HCT116 (cell line): ENCODE results near the gene LRBA. TPM values are rescaled to one million over a fixed set of nuclear protein-coding genes. Genes with fewer than 3 reads are reported as not detected.

Experiments used
- ATAC-seq: fragments of 200-7000 bp; cut with Tn5 transposase; 2 replicates; pipeline ENCODE4 v1.9.1; 2020; ENCODE audit warnings: mild to moderate bottlenecking, moderate library complexity
- BruUV-seq: library from RNA; stranded (reverse); fragments of 400-500 nt; replicated peaks from 2 replicates; lab custom pipeline; 2021; lab: Mats Ljungman, UMichigan
- CTCF ChIA-PET: fragments of 300-600 bp; sonication (Branson Sonifier 250); formaldehyde crosslinking; loops from one replicate; lab custom pipeline; 2021; ENCODE audit warnings: antibody characterized with exemption; lab: Charles Lee
- POLR2A ChIA-PET: fragments of 300-600, 350-600 bp; sonication (Branson Sonifier 250); formaldehyde crosslinking; loops from one replicate; lab custom pipeline; 2021; ENCODE audit warnings: antibody characterized with exemption; lab: Charles Lee
- RAD21 ChIA-PET, 2 experiments: fragments of 300-600 bp; sonication (Branson Sonifier 250); formaldehyde crosslinking; loops; one replicate each; lab custom pipeline; 2023; ENCODE audit warnings: low total read pairs in 2 of 2; ENCODE audit not compliant: uncharacterized antibody in 2 of 2, unreplicated experiment in 2 of 2, low non-redundant PET in 1 of 2; lab: Charles Lee
- DNase-seq: peaks from one replicate; pipeline ENCODE4 v3.0.0-alpha.2; 2010; ENCODE audit warnings: low read depth, low spot score
- H2AFZ ChIP-seq: fragments of 200-600 bp; shearing (Covaris generic), sonication (generic); 2 replicates; pipeline ENCODE4 v1.6.1; 2017; ENCODE audit warnings: low read depth, mixed run types, mixed read lengths, antibody characterized with exemption, low read length; ENCODE audit not compliant: poor library complexity, severe bottlenecking
- H3K27ac ChIP-seq: 2 replicates; pipeline ENCODE4 v1.5.1; 2012; ENCODE audit warnings: low read depth, low read length
- H3K27me3 ChIP-seq: fragments of 200-600 bp; sonication (generic); 2 replicates; pipeline ENCODE4 v1.6.1; 2016; ENCODE audit warnings: mixed run types, low read length, mixed read lengths; ENCODE audit not compliant: insufficient read depth
- H3K36me3 ChIP-seq, 2 experiments: fragments of 200-500 bp in 1 of 2; fragments of 200-600 bp in 1 of 2; sonication (Bioruptor generic) in 1 of 2; sonication (generic) in 1 of 2; 2 replicates each; pipeline versions ENCODE4 v1.5.1 to v1.6.1; 2014 to 2016; ENCODE audit warnings: low read length in 2 of 2, inconsistent platforms in 1 of 2, mixed read lengths in 1 of 2, mixed run types in 1 of 2; ENCODE audit not compliant: insufficient read depth in 2 of 2, control insufficient read depth in 1 of 2
- H3K4me1 ChIP-seq, 2 experiments: fragments of 200-600 bp in 1 of 2; sonication (generic) in 1 of 2; 2 replicates each; pipeline versions ENCODE4 v1.5.1 to v1.6.1; 2012 to 2017; ENCODE audit warnings: low read length in 2 of 2, inconsistent platforms in 1 of 2, mild to moderate bottlenecking in 1 of 2, mixed read lengths in 1 of 2, mixed run types in 1 of 2, moderate library complexity in 1 of 2; ENCODE audit not compliant: insufficient read depth in 2 of 2, control insufficient read depth in 1 of 2
- H3K4me2 ChIP-seq: fragments of 200-600 bp; sonication (generic); 2 replicates; pipeline ENCODE4 v1.6.1; 2017; ENCODE audit warnings: mixed run types, low read length, mixed read lengths
- H3K4me3 ChIP-seq, 2 experiments: fragments of 200-600 bp in 1 of 2; sonication (generic) in 1 of 2; replicated peaks in 1 of 2; 2 replicates each; pipeline ENCODE4 v1.5.1; 2011 to 2016; ENCODE audit warnings: low read length in 2 of 2, control low read depth in 1 of 2, low read depth in 1 of 2, mild to moderate bottlenecking in 1 of 2, mixed read lengths in 1 of 2, mixed run types in 1 of 2
- H3K79me2 ChIP-seq: fragments of 200-600 bp; sonication (generic); 2 replicates; pipeline ENCODE4 v1.6.1; 2017; ENCODE audit warnings: mild to moderate bottlenecking, mixed run types, low read length, moderate library complexity, mixed read lengths; ENCODE audit not compliant: insufficient read depth
- H3K9ac ChIP-seq: fragments of 200-600 bp; sonication (generic); 2 replicates; pipeline ENCODE4 v1.6.1; 2016; ENCODE audit warnings: low read length, mixed read lengths
- H3K9me2 ChIP-seq: fragments of 200-600 bp; sonication (generic), shearing (Covaris generic); 2 replicates; pipeline ENCODE4 v1.6.1; 2017; ENCODE audit warnings: mixed run types, mild to moderate bottlenecking, moderate library complexity; ENCODE audit not compliant: insufficient read depth
- H3K9me3 ChIP-seq, 2 experiments: fragments of 200-500 bp in 1 of 2; fragments of 200-600 bp in 1 of 2; sonication (Bioruptor generic) in 1 of 2; sonication (generic) in 1 of 2; 2 replicates each; pipeline ENCODE4 v1.6.1; 2014 to 2017; ENCODE audit warnings: low read length in 2 of 2, mixed read lengths in 2 of 2, inconsistent platforms in 1 of 2, low read depth in 1 of 2, mild to moderate bottlenecking in 1 of 2, mixed run types in 1 of 2, moderate library complexity in 1 of 2; ENCODE audit not compliant: control insufficient read depth in 1 of 2, insufficient read depth in 1 of 2
- H4K20me1 ChIP-seq: fragments of 200-600 bp; sonication (generic), shearing (Covaris generic); 2 replicates; pipeline ENCODE4 v1.6.1; 2017; ENCODE audit warnings: mixed run types, mild to moderate bottlenecking, moderate library complexity; ENCODE audit not compliant: insufficient read depth
- CBX3 ChIP-seq: IDR thresholded peaks from 2 replicates; pipeline ENCODE4 v1.6.1; 2012; ENCODE audit warnings: low read depth
- CEBPB ChIP-seq: IDR thresholded peaks from 2 replicates; pipeline ENCODE4 v1.6.1; 2012; ENCODE audit warnings: low read depth
- CTCF ChIP-seq, 3 experiments: fragments of 200-600 bp in 1 of 3; sonication (generic) in 1 of 3; IDR thresholded peaks in 2 of 3; conservative IDR thresholded peaks in 1 of 3; 2 replicates each; pipeline ENCODE4 v1.5.1; 2012 to 2017; ENCODE audit warnings: low read depth in 2 of 3, low read length in 2 of 3, antibody characterized with exemption in 1 of 3, borderline replicate concordance in 1 of 3, control low read depth in 1 of 3, mild to moderate bottlenecking in 1 of 3, mixed read lengths in 1 of 3, mixed run types in 1 of 3, moderate library complexity in 1 of 3; ENCODE audit not compliant: insufficient read depth in 1 of 3
- ELF1 ChIP-seq: IDR thresholded peaks from 2 replicates; pipeline ENCODE4 v1.6.1; 2012; ENCODE audit warnings: low read depth, borderline replicate concordance
- EZH2 ChIP-seq: fragments of 200-600 bp; sonication (generic); IDR thresholded peaks from 2 replicates; pipeline ENCODE4 v1.6.1; 2017; ENCODE audit warnings: antibody characterized with exemption, mixed run types
- EZH2phosphoT487 ChIP-seq: fragments of 200-600 bp; IDR thresholded peaks from 2 replicates; pipeline ENCODE4 v1.6.1; 2018; ENCODE audit warnings: antibody characterized with exemption, borderline replicate concordance
- FOSL1 ChIP-seq: IDR thresholded peaks from 2 replicates; pipeline ENCODE4 v1.6.1; 2012; ENCODE audit warnings: low read depth
- JUND ChIP-seq: IDR thresholded peaks from 2 replicates; pipeline ENCODE4 v1.6.1; 2012
- MAX ChIP-seq: IDR thresholded peaks from 2 replicates; pipeline ENCODE4 v1.6.1; 2012
- POLR2A ChIP-seq: IDR thresholded peaks from 2 replicates; pipeline ENCODE4 v1.7.0; 2011; ENCODE audit warnings: borderline replicate concordance; ENCODE audit not compliant: insufficient read depth, insufficient read length; ENCODE audit errors: extremely low read depth
- POLR2AphosphoS5 ChIP-seq: IDR thresholded peaks from 2 replicates; pipeline ENCODE4 v1.6.1; 2011; ENCODE audit warnings: mild to moderate bottlenecking, low read depth, low read length, moderate library complexity
- RAD21 ChIP-seq: IDR thresholded peaks from 2 replicates; pipeline ENCODE4 v1.6.1; 2012; ENCODE audit warnings: low read depth, mild to moderate bottlenecking
- SIN3A ChIP-seq: IDR thresholded peaks from 2 replicates; pipeline ENCODE4 v1.6.1; 2012; ENCODE audit warnings: low read depth
- SP1 ChIP-seq: IDR thresholded peaks from 2 replicates; pipeline ENCODE4 v1.6.1; 2012; ENCODE audit warnings: low read depth
- SRF ChIP-seq: IDR thresholded peaks from 2 replicates; pipeline ENCODE4 v1.6.1; 2012; ENCODE audit warnings: low read depth
- YY1 ChIP-seq: IDR thresholded peaks from 2 replicates; pipeline ENCODE4 v1.6.1; 2011; ENCODE audit warnings: low read length, low read depth, moderate library complexity, mild to moderate bottlenecking; ENCODE audit not compliant: insufficient replicate concordance; ENCODE audit errors: extremely low read depth
- ZFX ChIP-seq: fragments of 450-650 bp; IDR thresholded peaks from 2 replicates; pipeline ENCODE4 v1.6.1; 2017
- ZNF274 ChIP-seq: fragments of 200-500 bp; sonication (Bioruptor generic); IDR thresholded peaks from 2 replicates; pipeline ENCODE4 v1.6.1; 2014; ENCODE audit warnings: mild to moderate bottlenecking, low read depth, low read length, inconsistent platforms
- intact Hi-C: fragments of 100-400 bp; cut with micrococcal nuclease; formaldehyde crosslinking; loops from 2 replicates; pipeline ENCODE4 v1.10.0; 2022
- total RNA-seq: library from RNA; stranded (reverse); gene quantifications from one replicate; pipeline ENCODE4 v1.2.1, GENCODE V29; 2021; ENCODE audit not compliant: unreplicated experiment
- TF ChIP-seq, protein P1 (sequence below): IDR thresholded peaks from 2 replicates; pipeline ENCODE4 v1.6.1; 2011; ENCODE audit warnings: mild to moderate bottlenecking, low read length, moderate library complexity; ENCODE audit not compliant: insufficient replicate concordance; ENCODE audit errors: extremely low read depth
- TF ChIP-seq, protein P2 (sequence below): IDR thresholded peaks from 2 replicates; pipeline ENCODE4 v1.6.1; 2012; ENCODE audit warnings: low read depth

LRBA gene
- total RNA-seq, 1 experiment from 2014 or later, result 79.8 TPM

DNA sequence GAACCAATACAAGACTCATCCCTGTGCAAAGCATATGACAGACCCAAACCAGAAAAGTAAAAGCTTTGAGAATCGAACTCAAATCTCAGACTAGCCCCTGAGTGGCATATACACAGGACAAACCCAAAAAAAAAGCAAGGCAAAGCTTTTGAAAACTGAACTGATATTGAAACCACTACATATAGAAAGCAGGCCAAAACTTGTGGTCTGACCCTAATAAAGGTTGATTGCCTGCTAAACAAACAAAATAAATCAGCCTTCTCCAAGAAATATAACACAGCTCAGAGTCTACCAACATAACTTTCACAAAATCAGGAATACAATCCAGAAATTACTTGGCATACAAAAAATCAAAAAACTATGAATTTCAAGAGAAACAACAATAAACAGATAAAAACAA is 40.3 kb downstream of the LRBA start:
- H3K79me2 ChIP-seq, result peaks cover 96% of the 10 kb centered on the region
- no peaks in the 10 kb centered on the region for H3K27me3 ChIP-seq
- H4K20me1 ChIP-seq, result no peaks in the 10 kb centered on the region; the same call in none of the 2 replicates
- ChIA-PET POLR2A (no interaction called here), RAD21 (no interaction called here), CTCF (interaction anchor here (0.9 kb wide), 1 partner anchor 10 kb away, joined by 3 read pairs; no protein-coding TSS in a partner anchor)
- H3K36me3 ChIP-seq, result no peaks in the 10 kb centered on the region
- BruUV-seq, result no TSS peak
- no peak overlapping the region for H2AFZ ChIP-seq
- no peak for ATAC-seq
- H3K4me2 ChIP-seq, result no peak overlapping the region
- no peaks in the 10 kb centered on the region for H3K9me2 ChIP-seq
- no peak overlapping the region for H3K27ac ChIP-seq
- H3K4me1 ChIP-seq, result no peaks in the 10 kb centered on the region
- H3K4me3 ChIP-seq, result no peak overlapping the region
- DNase-seq, result no peak
- H3K9me3 ChIP-seq, result no peaks in the 10 kb centered on the region
- TF ChIP-seq CEBPB (no peak), MAX (no peak), YY1 (no peak), CTCF (IDR thresholded peaks at IDR 0.05 in 2 of 3, conservative IDR thresholded peaks at IDR 0.05 in 1 of 3; ENCODE audit: borderline replicate concordance in 1 of 3, insufficient read depth in 1 of 3, low read depth in 2 of 3, low read length in 2 of 3) (no peak), FOSL1 (no peak), RAD21 (no peak), ELF1 (no peak), SP1 (no peak), POLR2AphosphoS5 (no peak), ZFX (no peak), EZH2 (no peak), ZNF274 (no peak), SRF (no peak), POLR2A (no peak), JUND (no peak), SIN3A (no peak), EZH2phosphoT487 (no peak), CBX3 (no peak)
- TF ChIP-seq, protein P1, sequence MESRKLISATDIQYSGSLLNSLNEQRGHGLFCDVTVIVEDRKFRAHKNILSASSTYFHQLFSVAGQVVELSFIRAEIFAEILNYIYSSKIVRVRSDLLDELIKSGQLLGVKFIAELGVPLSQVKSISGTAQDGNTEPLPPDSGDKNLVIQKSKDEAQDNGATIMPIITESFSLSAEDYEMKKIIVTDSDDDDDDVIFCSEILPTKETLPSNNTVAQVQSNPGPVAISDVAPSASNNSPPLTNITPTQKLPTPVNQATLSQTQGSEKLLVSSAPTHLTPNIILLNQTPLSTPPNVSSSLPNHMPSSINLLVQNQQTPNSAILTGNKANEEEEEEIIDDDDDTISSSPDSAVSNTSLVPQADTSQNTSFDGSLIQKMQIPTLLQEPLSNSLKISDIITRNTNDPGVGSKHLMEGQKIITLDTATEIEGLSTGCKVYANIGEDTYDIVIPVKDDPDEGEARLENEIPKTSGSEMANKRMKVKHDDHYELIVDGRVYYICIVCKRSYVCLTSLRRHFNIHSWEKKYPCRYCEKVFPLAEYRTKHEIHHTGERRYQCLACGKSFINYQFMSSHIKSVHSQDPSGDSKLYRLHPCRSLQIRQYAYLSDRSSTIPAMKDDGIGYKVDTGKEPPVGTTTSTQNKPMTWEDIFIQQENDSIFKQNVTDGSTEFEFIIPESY, result no peak
- TF ChIP-seq, protein P2, sequence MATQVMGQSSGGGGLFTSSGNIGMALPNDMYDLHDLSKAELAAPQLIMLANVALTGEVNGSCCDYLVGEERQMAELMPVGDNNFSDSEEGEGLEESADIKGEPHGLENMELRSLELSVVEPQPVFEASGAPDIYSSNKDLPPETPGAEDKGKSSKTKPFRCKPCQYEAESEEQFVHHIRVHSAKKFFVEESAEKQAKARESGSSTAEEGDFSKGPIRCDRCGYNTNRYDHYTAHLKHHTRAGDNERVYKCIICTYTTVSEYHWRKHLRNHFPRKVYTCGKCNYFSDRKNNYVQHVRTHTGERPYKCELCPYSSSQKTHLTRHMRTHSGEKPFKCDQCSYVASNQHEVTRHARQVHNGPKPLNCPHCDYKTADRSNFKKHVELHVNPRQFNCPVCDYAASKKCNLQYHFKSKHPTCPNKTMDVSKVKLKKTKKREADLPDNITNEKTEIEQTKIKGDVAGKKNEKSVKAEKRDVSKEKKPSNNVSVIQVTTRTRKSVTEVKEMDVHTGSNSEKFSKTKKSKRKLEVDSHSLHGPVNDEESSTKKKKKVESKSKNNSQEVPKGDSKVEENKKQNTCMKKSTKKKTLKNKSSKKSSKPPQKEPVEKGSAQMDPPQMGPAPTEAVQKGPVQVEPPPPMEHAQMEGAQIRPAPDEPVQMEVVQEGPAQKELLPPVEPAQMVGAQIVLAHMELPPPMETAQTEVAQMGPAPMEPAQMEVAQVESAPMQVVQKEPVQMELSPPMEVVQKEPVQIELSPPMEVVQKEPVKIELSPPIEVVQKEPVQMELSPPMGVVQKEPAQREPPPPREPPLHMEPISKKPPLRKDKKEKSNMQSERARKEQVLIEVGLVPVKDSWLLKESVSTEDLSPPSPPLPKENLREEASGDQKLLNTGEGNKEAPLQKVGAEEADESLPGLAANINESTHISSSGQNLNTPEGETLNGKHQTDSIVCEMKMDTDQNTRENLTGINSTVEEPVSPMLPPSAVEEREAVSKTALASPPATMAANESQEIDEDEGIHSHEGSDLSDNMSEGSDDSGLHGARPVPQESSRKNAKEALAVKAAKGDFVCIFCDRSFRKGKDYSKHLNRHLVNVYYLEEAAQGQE, result no peak
- intact Hi-C loops, result no loop called here
- no peak overlapping the region for H3K9ac ChIP-seq
